ENCODE measurements around the gene GZF1. TPM values are rescaled to one million over a fixed set of nuclear protein-coding genes. Genes with fewer than 3 reads are reported as not detected.

GZF1 gene
- total RNA-seq, 1 donor from 2014 or later, result 28.3 TPM

DNA sequence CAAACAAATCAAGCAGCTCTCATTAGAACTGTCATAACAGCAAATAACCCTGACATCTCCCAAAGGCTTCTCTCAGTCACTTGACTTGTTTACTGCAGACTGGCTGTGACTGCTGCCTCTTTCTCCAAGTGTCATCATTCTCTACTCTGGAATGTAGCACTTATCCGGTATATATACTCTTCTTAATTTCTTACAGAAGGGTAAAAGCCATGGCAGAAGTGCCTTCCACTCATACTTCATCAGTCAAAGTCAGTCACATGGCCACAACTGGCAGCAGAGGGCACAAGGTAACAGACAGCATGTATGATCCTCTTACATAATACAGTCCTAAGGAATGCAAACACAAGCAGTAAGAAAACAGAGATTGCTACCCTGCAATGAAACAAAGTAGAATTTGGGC is 50.0 kb downstream of the GZF1 start:
- Mint-ChIP-seq H3K4me3 (ENCODE audit: unreplicated experiment) (no peak overlapping the region), H3K27me3 (ENCODE audit: unreplicated experiment) (peaks cover 2% of the 10 kb centered on the region), H3K4me1 (ENCODE audit: low read depth, unreplicated experiment) (peaks cover 31% of the 10 kb centered on the region), H3K27ac (ENCODE audit: unreplicated experiment) (peak overlapping the region; percentile 33), H3K36me3 (ENCODE audit: unreplicated experiment) (no peaks in the 10 kb centered on the region), H3K9me3 (ENCODE audit: unreplicated experiment) (no peaks in the 10 kb centered on the region)
- DNase-seq, result no peak
- TF ChIP-seq, protein P1, sequence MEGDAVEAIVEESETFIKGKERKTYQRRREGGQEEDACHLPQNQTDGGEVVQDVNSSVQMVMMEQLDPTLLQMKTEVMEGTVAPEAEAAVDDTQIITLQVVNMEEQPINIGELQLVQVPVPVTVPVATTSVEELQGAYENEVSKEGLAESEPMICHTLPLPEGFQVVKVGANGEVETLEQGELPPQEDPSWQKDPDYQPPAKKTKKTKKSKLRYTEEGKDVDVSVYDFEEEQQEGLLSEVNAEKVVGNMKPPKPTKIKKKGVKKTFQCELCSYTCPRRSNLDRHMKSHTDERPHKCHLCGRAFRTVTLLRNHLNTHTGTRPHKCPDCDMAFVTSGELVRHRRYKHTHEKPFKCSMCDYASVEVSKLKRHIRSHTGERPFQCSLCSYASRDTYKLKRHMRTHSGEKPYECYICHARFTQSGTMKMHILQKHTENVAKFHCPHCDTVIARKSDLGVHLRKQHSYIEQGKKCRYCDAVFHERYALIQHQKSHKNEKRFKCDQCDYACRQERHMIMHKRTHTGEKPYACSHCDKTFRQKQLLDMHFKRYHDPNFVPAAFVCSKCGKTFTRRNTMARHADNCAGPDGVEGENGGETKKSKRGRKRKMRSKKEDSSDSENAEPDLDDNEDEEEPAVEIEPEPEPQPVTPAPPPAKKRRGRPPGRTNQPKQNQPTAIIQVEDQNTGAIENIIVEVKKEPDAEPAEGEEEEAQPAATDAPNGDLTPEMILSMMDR (IDR thresholded peaks at IDR 0.05; ENCODE audit: partially characterized antibody, unreplicated experiment), result no peak

GRCh38 chr20:23413862-23414422 is 52.0 kb downstream of the GZF1 start:
- H3K4me1 Mint-ChIP-seq (ENCODE audit: low read depth, unreplicated experiment), result peaks cover 21% of the 10 kb centered on the region
- no peaks in the 10 kb centered on the region for H3K36me3 Mint-ChIP-seq (ENCODE audit: unreplicated experiment)
- no peak overlapping the region for H3K4me3 Mint-ChIP-seq (ENCODE audit: unreplicated experiment)
- no peak for DNase-seq
- TF ChIP-seq, protein P1 (IDR thresholded peaks at IDR 0.05; ENCODE audit: partially characterized antibody, unreplicated experiment), result no peak
- peaks cover 2% of the 10 kb centered on the region for H3K27me3 Mint-ChIP-seq (ENCODE audit: unreplicated experiment)
- H3K9me3 Mint-ChIP-seq (ENCODE audit: unreplicated experiment), result peaks cover 2% of the 10 kb centered on the region
- no peak overlapping the region for H3K27ac Mint-ChIP-seq (ENCODE audit: unreplicated experiment)

DNA sequence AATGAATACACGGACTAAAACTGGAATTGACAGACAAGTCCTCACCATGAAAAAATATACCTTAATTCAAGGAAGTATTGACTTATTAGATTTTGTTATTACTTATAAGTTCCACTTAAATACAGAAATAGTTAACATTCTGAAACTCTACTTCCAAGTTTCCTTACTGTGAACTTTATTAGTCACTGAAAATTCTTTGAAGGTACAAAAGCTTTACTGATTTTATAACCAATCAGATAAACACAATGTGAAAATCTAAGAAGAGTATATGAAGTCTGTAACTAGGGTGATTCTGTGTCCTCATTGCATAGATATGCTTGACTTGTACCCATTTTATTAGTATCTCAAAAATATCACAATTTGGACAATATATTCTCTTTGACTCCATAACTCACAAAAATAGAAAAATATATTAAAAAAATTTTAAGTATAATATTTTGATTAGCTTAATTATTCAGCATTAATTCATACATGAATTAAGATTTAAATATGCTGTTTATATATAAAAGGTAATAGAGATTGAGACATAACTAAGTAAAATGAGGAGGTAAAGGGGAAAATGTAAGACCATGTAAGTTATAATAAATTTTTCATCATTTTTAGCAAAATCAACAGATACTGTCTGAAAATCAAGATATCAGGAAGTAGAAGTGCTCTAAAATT is 52.7 kb downstream of the GZF1 start:
- no peak for DNase-seq
- Mint-ChIP-seq H3K36me3 (ENCODE audit: unreplicated experiment) (no peaks in the 10 kb centered on the region), H3K9me3 (ENCODE audit: unreplicated experiment) (peaks cover 2% of the 10 kb centered on the region), H3K27ac (ENCODE audit: unreplicated experiment) (no peak overlapping the region), H3K4me1 (ENCODE audit: low read depth, unreplicated experiment) (peaks cover 21% of the 10 kb centered on the region), H3K27me3 (ENCODE audit: unreplicated experiment) (peaks cover 2% of the 10 kb centered on the region), H3K4me3 (ENCODE audit: unreplicated experiment) (no peak overlapping the region)
- TF ChIP-seq, protein P1 (IDR thresholded peaks at IDR 0.05; ENCODE audit: partially characterized antibody, unreplicated experiment), result no peak

DNA sequence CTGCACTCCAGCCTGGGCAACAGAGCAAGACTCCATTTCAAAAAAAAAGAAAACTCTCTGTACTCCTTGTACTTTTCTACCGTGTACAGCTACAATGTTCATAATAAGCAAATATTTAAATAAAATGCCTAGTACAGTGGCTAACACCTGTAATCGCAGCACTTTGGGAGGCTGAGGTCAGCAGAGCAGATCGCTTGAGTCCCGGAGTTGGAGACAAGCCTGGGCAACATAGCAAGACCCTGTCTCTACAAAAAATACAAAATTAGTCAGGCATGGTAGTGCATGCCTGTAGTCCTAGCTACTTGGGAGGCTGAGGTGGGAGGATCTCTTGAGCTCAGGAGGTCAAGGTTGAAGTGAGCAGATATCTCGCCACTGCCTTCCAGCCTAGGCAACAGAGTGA is 53.6 kb downstream of the GZF1 start:
- no peaks in the 10 kb centered on the region for H3K36me3 Mint-ChIP-seq (ENCODE audit: unreplicated experiment)
- H3K27ac Mint-ChIP-seq (ENCODE audit: unreplicated experiment), result no peak overlapping the region
- TF ChIP-seq, protein P1 (IDR thresholded peaks at IDR 0.05; ENCODE audit: partially characterized antibody, unreplicated experiment), result no peak
- peaks cover 2% of the 10 kb centered on the region for H3K27me3 Mint-ChIP-seq (ENCODE audit: unreplicated experiment)
- H3K4me3 Mint-ChIP-seq (ENCODE audit: unreplicated experiment), result no peak overlapping the region
- H3K4me1 Mint-ChIP-seq (ENCODE audit: low read depth, unreplicated experiment), result peaks cover 20% of the 10 kb centered on the region
- H3K9me3 Mint-ChIP-seq (ENCODE audit: unreplicated experiment), result peaks cover 6% of the 10 kb centered on the region
- no peak for DNase-seq

GRCh38 chr20:23415959-23416583 is 54.1 kb downstream of the GZF1 start:
- H3K36me3 Mint-ChIP-seq (ENCODE audit: unreplicated experiment), result no peaks in the 10 kb centered on the region
- peaks cover 6% of the 10 kb centered on the region for H3K9me3 Mint-ChIP-seq (ENCODE audit: unreplicated experiment)
- TF ChIP-seq, protein P1 (IDR thresholded peaks at IDR 0.05; ENCODE audit: partially characterized antibody, unreplicated experiment), result no peak
- H3K4me1 Mint-ChIP-seq (ENCODE audit: low read depth, unreplicated experiment), result peaks cover 16% of the 10 kb centered on the region
- no peak for DNase-seq
- H3K4me3 Mint-ChIP-seq (ENCODE audit: unreplicated experiment), result no peak overlapping the region
- H3K27ac Mint-ChIP-seq (ENCODE audit: unreplicated experiment), result no peak overlapping the region
- H3K27me3 Mint-ChIP-seq (ENCODE audit: unreplicated experiment), result peaks cover 2% of the 10 kb centered on the region

Measured in glutamatergic neuron (in vitro differentiated cells).